HCT116 (cell line): ENCODE results near the gene ATP1A4.

Experiments used
- CTCF ChIP-seq, 3 experiments: fragments of 200-600 bp in 1 of 3; sonication (generic) in 1 of 3; IDR thresholded peaks in 2 of 3; conservative IDR thresholded peaks in 1 of 3; 2 replicates each; pipeline ENCODE4 v1.5.1; 2012 to 2017; ENCODE audit warnings: low read depth in 2 of 3, low read length in 2 of 3, antibody characterized with exemption in 1 of 3, borderline replicate concordance in 1 of 3, control low read depth in 1 of 3, mild to moderate bottlenecking in 1 of 3, mixed read lengths in 1 of 3, mixed run types in 1 of 3, moderate library complexity in 1 of 3; ENCODE audit not compliant: insufficient read depth in 1 of 3
- POLR2AphosphoS5 ChIP-seq: IDR thresholded peaks from 2 replicates; pipeline ENCODE4 v1.6.1; 2011; ENCODE audit warnings: mild to moderate bottlenecking, low read depth, low read length, moderate library complexity
- RAD21 ChIP-seq: IDR thresholded peaks from 2 replicates; pipeline ENCODE4 v1.6.1; 2012; ENCODE audit warnings: low read depth, mild to moderate bottlenecking
- REST ChIP-seq: IDR thresholded peaks from 2 replicates; pipeline ENCODE4 v1.6.1; 2012; ENCODE audit warnings: low read depth

GRCh38 chr1:160148121-160148520 lies 3.3 kb upstream of the ATP1A4 start:
- TF ChIP-seq CTCF (IDR thresholded peaks at IDR 0.05 in 2 of 3, conservative IDR thresholded peaks at IDR 0.05 in 1 of 3; ENCODE audit: borderline replicate concordance in 1 of 3, insufficient read depth in 1 of 3, low read depth in 2 of 3, low read length in 2 of 3) (no peak), RAD21 (no peak), POLR2AphosphoS5 (no peak), REST (no peak)
